GM19239 (cell line): ENCODE data around the gene HILPDA.

ENCODE experiments used
- DNase-seq: peaks from one replicate; pipeline ENCODE4 v3.0.0; 2011; ENCODE audit warnings: low spot score; ENCODE audit not compliant: insufficient read length
- FAIRE-seq: peaks from 2 replicates; lab custom pipeline; 2011; peaks lifted over from hg19 to GRCh38; lab: Jason Lieb, UNC

HILPDA gene, protein sequence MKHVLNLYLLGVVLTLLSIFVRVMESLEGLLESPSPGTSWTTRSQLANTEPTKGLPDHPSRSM

GRCh38 chr7:128455543-128456254 lies at the start of gene HILPDA:
TSS of gene HILPDA (plus strand) at chr7:128455878. CDS start at chr7:128457269, 1,391 bp downstream.
- peak; percentile 82 for FAIRE-seq

DNA sequence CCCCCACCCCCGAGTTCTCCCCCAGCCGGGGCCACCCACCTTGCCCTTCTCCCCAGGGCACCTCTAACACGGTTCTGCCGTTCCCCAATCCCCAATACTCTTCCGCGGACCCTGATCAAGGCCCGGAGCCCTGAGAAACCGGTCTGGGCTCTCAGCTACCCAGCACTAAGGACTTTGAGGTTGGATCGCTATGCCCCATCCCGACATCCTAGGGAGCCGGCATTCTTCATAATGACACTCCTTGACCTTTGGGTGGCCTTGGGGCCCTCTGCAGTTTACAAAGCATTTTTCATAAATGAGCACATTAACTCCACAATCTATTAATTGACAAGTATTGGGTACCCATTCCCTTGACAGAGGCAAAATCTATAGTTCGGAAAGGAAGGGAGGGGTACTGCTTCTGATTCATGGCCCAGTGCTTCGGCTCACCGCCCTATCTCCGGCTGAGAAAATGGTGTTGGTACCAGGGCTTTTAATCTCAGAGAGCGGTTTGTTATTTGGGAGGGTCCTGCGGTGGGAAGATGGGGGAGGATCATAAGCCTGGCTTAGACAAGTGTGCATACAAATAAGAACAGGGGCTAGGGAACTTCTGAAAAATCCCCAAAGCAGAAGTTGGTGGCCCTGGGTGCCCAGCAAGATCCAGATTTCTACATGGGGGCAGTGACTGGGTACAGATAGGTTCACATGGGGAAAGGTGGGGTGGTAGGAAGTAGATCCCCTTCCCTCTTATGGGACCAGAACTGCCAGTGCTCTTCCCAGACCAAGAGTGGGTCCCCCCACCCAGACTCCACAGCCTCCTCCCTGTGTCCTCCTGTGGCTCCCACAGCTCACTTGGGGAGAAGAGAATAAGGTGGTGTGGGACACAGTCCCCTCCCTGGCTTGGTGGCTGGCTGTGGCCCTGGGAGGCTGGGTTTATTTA lies 49.1 kb upstream of the HILPDA start:
- DNase-seq: no peak
- no peak for FAIRE-seq

More at GRCh38 chr7:128455543-128456254, at the start of gene HILPDA:
- peak; percentile 85 for DNase-seq

DNA sequence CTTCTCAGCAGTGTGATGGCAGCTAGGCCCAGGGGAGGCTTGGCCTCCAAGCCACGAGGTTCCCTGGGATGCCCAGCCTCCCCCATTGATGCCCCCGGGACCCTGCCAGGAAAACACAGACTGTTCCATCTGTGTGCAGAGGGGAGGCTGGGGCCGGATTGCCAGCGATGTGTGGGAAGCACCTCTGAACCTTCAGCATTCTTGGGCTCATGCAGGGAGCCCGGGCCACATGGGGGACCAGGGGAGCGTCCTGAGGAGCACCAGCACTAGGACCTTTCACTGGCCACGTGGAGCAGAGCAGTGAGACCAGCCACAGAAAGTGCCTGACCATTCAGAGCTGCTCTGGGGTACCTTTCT lies 48.5 kb upstream of the HILPDA start:
- DNase-seq (no peak), FAIRE-seq (no peak)

DNA sequence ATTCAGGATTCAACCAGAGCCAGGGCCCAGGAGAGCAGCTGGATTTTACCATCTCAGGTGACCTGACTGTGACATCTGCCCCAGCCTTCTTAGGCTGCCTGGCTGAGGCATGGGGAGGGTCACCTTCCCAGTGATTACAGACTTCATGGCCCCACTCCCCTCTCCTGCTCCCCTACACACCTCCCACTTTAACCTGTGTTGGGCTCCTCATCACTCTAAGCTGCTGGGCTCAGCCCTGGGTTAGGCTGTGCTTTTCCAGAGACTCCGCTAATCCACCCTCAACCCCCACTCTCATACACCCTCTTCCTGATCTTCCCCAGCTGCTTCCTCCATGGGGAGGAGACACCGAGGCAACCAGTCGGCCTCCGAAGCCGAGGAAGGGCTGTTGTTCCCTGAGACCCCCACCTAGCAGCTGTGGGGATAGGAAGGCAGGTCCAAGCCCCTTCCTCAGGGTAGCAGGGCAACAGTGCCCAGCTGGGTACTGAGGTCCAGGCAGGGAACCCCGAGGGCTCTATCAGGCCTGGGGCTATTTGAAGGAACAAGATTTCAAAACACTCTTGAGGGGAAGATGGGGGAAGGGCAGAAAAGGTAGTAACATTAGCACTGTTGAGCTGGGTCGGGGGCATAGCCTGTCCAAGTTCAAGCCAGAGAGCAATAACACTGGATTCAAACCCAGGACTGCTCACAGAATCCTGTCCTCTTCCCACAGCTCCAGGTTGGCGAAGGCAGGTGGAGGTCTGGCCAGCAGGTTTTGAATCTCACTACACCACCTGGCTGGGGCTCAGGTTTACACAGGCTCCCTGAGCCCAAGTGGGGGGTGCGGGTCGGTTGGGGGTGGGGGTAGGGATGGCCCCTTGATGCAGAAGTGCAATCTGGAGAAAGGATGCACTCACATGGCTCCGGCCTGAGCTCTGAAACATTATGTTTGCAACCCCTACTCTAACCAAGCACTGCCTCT lies 47.6 kb upstream of the HILPDA start:
- no peak for FAIRE-seq
- no peak for DNase-seq

DNA sequence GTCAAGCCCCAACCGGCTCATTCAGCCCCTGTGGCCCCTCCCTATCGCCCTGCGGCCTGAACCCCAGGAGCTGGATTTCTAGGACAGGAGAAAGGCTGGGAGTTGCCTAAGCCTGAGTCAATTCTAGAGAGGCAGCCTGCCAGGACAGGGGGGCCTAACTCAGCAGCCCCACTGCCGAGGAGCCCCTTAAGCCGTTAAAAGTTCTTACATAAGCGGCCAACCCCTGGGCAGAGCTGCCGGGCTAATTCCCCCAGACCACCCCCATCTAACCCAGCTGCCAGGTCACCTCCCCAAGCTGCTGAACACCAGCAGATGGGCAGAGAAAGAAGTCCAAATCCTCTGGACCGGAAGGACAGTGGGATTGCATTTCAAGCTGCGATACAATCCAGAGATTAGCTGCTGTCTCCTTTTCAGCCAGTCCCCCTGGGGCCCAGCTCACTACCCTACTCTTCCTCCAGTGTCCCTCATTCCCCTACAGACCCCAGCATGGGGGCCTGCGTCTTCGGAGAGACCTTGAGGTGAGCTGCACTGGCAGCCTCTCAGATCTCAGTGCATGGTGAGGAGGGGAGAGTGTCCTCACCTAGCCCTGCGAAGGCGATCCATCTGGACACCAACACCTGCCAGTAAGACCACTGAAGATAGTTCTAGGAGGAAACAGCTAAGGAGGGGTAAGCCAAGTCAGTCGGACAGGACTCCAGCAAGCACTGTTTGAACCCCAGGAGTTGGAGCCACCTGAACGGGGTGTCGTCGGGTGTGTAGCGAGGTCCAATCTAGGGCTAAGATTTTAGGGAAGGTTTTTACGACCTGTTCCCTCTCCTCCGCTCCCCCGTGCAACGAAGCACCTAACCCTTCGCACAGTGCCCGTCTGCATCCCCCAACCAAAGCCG lies 46.7 kb upstream of the HILPDA start:
- DNase-seq (no peak), FAIRE-seq (no peak)

DNA sequence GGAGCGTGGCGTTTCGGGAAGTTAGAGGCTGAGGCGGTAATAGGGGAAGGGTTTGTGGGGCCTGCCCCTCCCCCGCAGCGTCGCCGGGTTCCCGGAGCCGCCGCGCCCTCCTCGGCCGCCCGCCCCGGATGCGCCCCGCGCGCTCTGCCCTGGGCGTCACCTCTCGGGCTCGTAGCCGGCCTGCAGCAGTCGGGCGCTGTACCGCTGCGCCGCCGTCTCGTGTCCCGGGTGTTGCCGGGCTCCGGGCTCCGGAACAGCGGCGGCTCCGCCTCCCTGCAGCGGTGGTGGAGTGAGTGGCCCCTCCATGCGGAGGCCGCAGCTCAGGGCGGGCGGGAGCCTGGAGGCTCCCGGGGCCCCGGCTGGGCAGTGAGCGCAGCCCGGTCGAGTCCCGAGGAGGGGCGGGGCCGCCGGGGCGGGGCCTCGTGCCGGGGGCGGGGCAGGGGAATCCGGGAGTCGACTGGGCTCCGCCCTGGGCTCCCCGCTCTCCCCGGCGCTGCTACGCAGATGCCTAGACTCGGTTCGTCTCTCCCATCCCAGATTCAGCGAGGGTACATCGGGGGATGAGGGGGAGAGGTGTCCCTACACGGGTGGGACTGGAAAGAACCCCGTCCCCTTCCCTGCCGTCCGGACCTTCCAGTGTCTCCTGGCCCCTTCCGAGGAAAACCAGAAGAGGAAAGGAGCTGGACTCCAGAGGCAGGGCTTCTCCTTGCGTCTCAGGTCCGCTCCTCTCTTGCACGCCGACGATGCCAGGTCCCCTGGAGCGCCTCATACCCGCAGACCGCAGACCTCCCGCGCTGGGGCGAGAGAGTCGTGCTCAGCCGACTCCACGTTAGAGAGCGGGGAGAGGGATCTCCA lies 45.9 kb upstream of the HILPDA start, which contains the start of gene IMPDH1:
TSS of gene IMPDH1 (minus strand) at position 387 of the 855 bp plus-strand sequence. CDS start at position 306, 81 bp downstream.
- DNase-seq: peak; percentile 94
- FAIRE-seq: peak; percentile 60

GRCh38 chr7:128410451-128410753 lies 45.3 kb upstream of the HILPDA start:
- no peak for FAIRE-seq
- no peak for DNase-seq

DNA sequence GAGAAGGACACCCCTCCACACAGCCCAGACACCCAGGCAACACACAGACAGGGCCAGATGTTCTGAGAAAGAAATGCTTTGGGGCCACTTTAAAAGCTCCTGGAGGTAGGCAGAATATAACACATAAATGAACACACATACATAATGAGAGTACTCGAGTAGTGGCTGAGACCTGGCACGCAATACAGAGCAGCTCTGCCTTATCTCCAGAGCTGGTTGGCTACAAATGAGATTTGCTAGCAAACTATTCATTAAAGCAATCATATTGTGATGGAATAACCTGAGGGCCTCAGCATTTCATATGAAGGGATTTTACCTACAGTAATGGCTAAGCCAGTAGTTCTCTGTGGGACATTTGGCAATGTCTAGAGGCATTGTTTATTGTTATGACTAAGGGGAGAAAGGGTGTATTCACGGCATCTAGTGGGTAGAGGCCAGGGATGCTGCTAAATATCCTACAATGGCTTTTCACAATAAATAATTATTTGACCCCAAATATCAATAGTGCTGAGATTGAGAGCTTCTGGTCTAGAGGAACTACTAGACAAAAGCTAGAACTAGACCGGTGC lies 40.4 kb upstream of the HILPDA start:
- DNase-seq (no peak), FAIRE-seq (peak; percentile 26)

GRCh38 chr7:128417071-128417470 lies 38.6 kb upstream of the HILPDA start:
- no peak for DNase-seq
- FAIRE-seq: no peak

- FAIRE-seq (no peak), DNase-seq (no peak)
Measured at GRCh38 chr7:128419257-128419656, 36.4 kb upstream of the HILPDA start.

GRCh38 chr7:128420773-128421172 lies 34.9 kb upstream of the HILPDA start:
- no peak for FAIRE-seq
- DNase-seq: no peak

DNA sequence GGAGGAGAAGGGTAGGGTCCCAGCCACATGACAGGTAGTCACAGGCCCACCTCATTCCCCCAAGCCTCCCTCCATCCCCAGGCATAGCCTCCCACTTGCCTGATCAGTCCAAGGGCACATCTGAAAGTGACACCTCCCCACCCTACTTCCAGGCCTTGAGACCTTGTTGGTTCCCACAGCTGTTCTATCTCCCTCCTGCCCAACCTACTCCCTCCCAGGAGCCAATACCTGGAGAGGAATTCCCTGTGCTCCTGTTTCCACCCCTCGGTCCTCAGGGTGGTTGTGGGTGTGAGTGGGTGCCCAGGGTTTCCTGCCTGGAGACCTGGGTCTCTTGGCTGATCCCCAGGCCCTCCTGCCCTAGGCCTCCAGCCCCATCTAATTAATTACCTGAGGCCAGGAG lies 34.3 kb upstream of the HILPDA start:
- no peak for FAIRE-seq

DNA sequence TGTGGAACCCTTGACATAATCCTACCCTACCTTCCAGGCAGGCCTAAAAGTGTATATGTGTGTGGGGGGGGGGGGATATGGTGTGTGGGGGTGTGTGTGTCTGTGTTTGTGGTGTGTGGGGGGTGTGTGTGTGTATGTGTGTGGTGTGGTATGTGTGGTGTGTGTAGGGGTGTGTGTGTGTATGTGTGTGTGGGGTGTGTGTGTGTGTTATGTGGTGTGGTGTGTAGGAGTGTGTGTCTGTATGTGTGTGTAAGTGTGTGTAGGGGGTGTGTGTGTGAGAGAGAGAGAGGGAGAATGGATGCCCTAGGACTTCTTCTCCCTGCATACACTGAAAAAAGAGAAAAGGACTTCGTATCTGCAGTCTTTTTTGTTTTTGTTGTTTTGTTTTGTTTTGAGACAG lies 33.6 kb upstream of the HILPDA start:
- DNase-seq (no peak), FAIRE-seq (no peak)

More for the DNA sequence above, 34.3 kb upstream of the HILPDA start:
- no peak for DNase-seq

DNA sequence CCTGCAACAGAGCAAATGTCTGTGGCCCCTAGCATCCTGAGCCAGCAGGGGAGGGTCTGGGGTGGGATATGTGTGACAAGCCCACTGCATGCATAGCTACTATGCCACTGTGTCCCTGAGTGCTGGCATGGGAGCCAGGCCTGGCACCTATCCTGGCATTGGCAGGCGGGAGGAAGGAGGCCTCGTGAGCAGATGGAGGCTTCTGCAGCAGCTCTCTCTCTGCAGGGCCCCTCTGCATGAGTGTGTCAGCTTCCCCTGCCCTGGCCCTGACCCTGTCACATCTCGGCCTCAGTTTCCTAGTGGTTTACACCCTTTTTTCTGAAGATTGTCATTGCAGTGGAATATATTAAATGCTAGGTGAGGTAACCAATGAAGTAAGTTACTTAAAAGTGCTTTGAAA lies 32.8 kb upstream of the HILPDA start:
- no peak for DNase-seq

DNA sequence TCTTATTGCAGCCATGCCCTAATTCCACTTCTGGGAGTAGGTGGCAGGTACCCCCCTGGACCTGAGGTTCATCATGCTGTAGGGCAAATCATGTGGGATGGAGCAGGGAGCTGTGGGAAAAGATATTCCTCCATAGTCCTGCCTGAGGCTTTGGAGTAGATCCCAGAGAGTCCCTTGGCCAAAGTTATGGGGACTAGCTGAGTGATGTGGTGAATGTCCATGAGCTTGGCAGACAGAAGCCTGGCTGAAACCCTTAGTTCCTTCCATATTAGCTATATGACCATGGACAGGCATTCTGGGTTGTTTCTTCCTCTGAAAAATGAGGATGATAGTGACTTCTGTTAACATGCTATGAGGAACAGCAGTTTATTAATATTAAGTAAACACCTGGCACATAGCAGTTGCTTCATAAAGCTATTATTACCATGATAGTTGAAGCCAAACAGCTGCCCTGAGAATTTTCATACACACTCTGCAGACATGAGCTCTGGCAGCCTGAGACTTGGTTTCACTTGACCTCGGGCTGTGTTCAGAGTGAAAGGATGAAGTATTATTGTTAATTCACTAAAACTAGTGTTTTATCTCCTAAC lies 30.9 kb upstream of the HILPDA start:
- DNase-seq (no peak), FAIRE-seq (no peak)

More for the DNA sequence above, 32.8 kb upstream of the HILPDA start:
- FAIRE-seq: no peak

GRCh38 chr7:128425850-128426249 lies 29.8 kb upstream of the HILPDA start:
- DNase-seq (peak; percentile 56), FAIRE-seq (peak; percentile 35)

DNA sequence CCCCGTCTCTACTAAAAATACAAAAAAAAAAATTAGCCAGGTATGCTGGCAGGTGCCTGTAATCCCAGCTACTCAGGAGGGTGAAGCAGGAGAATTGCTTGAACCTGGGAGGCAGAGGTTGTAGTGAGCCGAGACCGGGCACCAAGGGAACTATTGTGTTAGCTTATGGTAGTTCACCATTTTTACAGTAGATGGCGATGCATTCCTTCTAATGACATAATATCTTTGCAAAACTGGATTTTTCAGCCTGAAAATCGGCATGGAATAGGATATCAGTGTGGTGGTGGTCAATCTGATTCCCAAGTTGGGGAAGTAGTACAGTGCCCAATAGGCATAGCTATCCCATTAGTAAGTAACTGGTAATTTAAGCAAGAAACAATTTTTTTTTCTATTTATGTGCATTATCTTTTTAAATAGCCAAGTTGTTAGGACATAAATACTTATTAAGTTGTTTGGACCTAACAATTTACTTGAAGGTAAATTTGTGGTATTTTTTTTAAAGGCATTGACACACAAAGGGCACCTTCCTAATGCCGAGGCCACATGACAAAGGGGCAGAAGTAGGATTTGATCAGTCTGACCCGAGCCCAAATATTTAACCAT lies 28.3 kb upstream of the HILPDA start:
- peak; percentile 28 for FAIRE-seq
- no peak for DNase-seq
